Measurements from ENCODE around the gene STRADA. TPM values are rescaled to one million over a fixed set of nuclear protein-coding genes. Genes with fewer than 3 reads are reported as not detected.

Gene STRADA
- total RNA-seq, 2 experiments from 2014 or later, result 53.1 to 59.4 TPM

- H3K9me3 Mint-ChIP-seq, result no peaks in the 10 kb centered on the region
- ChIA-PET POLR2A (interaction anchor here (0.6 to 6.2 kb wide), 33 partner anchors 10 to 733 kb away, joined by 3 to 178 read pairs (median 4); partner anchors contain the start of genes CEP95, DCAF7, DDX5 and FTSJ3), CTCF (interaction anchor here (0.5 to 4.3 kb wide), 15 partner anchors 11 to 110 kb away, joined by 3 to 29 read pairs (median 4); partner anchors contain the start of gene PSMC5)
- DNase-seq, result peak; percentile 99
- H3K27ac Mint-ChIP-seq, result peak within 1 kb of the TSS; percentile 99
- H3K27me3 Mint-ChIP-seq, result no peaks in the 10 kb centered on the region
- H3K4me3 Mint-ChIP-seq, result peak within 1 kb of the TSS; percentile 96
- peaks cover 52% of the 10 kb centered on the region for H3K36me3 Mint-ChIP-seq (ENCODE audit: low read depth)
- peaks cover 54% of the 10 kb centered on the region for H3K4me1 Mint-ChIP-seq
Observed at GRCh38 chr17:63773272-63774140, 31.9 kb upstream of the STRADA start, which contains the start of gene CCDC47. Gene CCDC47, minus strand, starts transcription at chr17:63773597. Its CDS starts 7,422 bp downstream, at chr17:63766175.

GRCh38 chr17:63772801-63773271, 31.2 kb upstream of the STRADA start:
- POLR2A ChIA-PET, result interaction anchor here (1.0 to 6.2 kb wide), 21 partner anchors 10 to 734 kb away, joined by 3 to 178 read pairs (median 9); partner anchors contain the start of genes CEP95, DDX5, FTSJ3 and LIMD2
- H3K4me3 Mint-ChIP-seq, result peak overlapping the region; percentile 96
- peaks cover 51% of the 10 kb centered on the region for H3K4me1 Mint-ChIP-seq
- CTCF ChIA-PET, result interaction anchor here (1.0 to 4.3 kb wide), 10 partner anchors 11 to 76 kb away, joined by 3 to 29 read pairs (median 5); no protein-coding TSS in a partner anchor
- H3K9me3 Mint-ChIP-seq, result no peaks in the 10 kb centered on the region
- no peaks in the 10 kb centered on the region for H3K27me3 Mint-ChIP-seq
- peak overlapping the region; percentile 99 for H3K27ac Mint-ChIP-seq
- DNase-seq, result no peak
- peaks cover 51% of the 10 kb centered on the region for H3K36me3 Mint-ChIP-seq (ENCODE audit: low read depth)

- H3K27ac Mint-ChIP-seq, result no peak overlapping the region
- CTCF ChIA-PET, result interaction anchor here (0.9 kb wide), 1 partner anchor 60 kb away, joined by 3 read pairs; no protein-coding TSS in a partner anchor
- H3K4me1 Mint-ChIP-seq, result peaks cover 44% of the 10 kb centered on the region
- H3K36me3 Mint-ChIP-seq (ENCODE audit: low read depth), result peaks cover 57% of the 10 kb centered on the region
- DNase-seq, result no peak
- POLR2A ChIA-PET, result interaction anchor here (0.9 to 1.3 kb wide), 5 partner anchors 14 to 75 kb away, joined by 3 to 6 read pairs (median 4); partner anchors contain the start of gene STRADA
- no peaks in the 10 kb centered on the region for H3K9me3 Mint-ChIP-seq
- H3K27me3 Mint-ChIP-seq, result no peaks in the 10 kb centered on the region
- no peak overlapping the region for H3K4me3 Mint-ChIP-seq
Observed at GRCh38 chr17:63768433-63768832, 26.8 kb upstream of the STRADA start.

GRCh38 chr17:63766754-63767153, 25.2 kb upstream of the STRADA start:
- Mint-ChIP-seq H3K4me3 (no peak overlapping the region), H3K27ac (no peak overlapping the region), H3K36me3 (ENCODE audit: low read depth) (peaks cover 59% of the 10 kb centered on the region), H3K4me1 (peaks cover 43% of the 10 kb centered on the region), H3K27me3 (no peaks in the 10 kb centered on the region), H3K9me3 (no peaks in the 10 kb centered on the region)
- DNase-seq, result no peak
- POLR2A ChIA-PET, result interaction anchor here (0.7 to 1.4 kb wide), 6 partner anchors 10 to 145 kb away, joined by 3 to 4 read pairs (median 4); partner anchors contain the start of gene MAP3K3
- CTCF ChIA-PET, result interaction anchor here (2.4 kb wide), 1 partner anchor 17 kb away, joined by 8 read pairs; no protein-coding TSS in a partner anchor

GRCh38 chr17:63764716-63765115, 23.1 kb upstream of the STRADA start:
- peaks cover 35% of the 10 kb centered on the region for H3K4me1 Mint-ChIP-seq
- H3K9me3 Mint-ChIP-seq, result no peaks in the 10 kb centered on the region
- H3K27ac Mint-ChIP-seq, result no peak overlapping the region
- peaks cover 63% of the 10 kb centered on the region for H3K36me3 Mint-ChIP-seq (ENCODE audit: low read depth)
- H3K4me3 Mint-ChIP-seq, result no peak overlapping the region
- ChIA-PET POLR2A (interaction anchor here (1.2 to 6.4 kb wide), 4 partner anchors 9 to 24 kb away, joined by 3 to 51 read pairs (median 4); partner anchors contain the start of genes CCDC47 and DDX42), CTCF (interaction anchor here (0.6 kb wide), 1 partner anchor 84 kb away, joined by 3 read pairs; no protein-coding TSS in a partner anchor)
- no peak for DNase-seq
- no peaks in the 10 kb centered on the region for H3K27me3 Mint-ChIP-seq

- Mint-ChIP-seq H3K27ac (no peak overlapping the region), H3K36me3 (ENCODE audit: low read depth) (peaks cover 65% of the 10 kb centered on the region), H3K4me1 (peaks cover 24% of the 10 kb centered on the region), H3K27me3 (no peaks in the 10 kb centered on the region), H3K4me3 (no peak overlapping the region), H3K9me3 (no peaks in the 10 kb centered on the region)
- POLR2A ChIA-PET, result interaction anchor here (0.6 to 6.4 kb wide), 5 partner anchors 11 to 54 kb away, joined by 3 to 51 read pairs (median 5); partner anchors contain the start of genes CCDC47 and DDX42
- no peak for DNase-seq
- CTCF ChIA-PET, result interaction anchor here (0.7 to 1.7 kb wide), 4 partner anchors 9 to 22 kb away, joined by 3 to 5 read pairs (median 4); partner anchors contain the start of gene CCDC47
Observed at GRCh38 chr17:63762161-63763078, 20.8 kb upstream of the STRADA start.

GRCh38 chr17:63760771-63761539, 19.4 kb upstream of the STRADA start:
- Mint-ChIP-seq H3K27ac (no peak overlapping the region), H3K27me3 (no peaks in the 10 kb centered on the region), H3K4me1 (peaks cover 15% of the 10 kb centered on the region), H3K36me3 (ENCODE audit: low read depth) (peaks cover 66% of the 10 kb centered on the region), H3K9me3 (no peaks in the 10 kb centered on the region), H3K4me3 (no peak overlapping the region)
- DNase-seq, result no peak
- ChIA-PET CTCF (interaction anchor here (1.5 kb wide), 1 partner anchor 8 kb away, joined by 5 read pairs; no protein-coding TSS in a partner anchor), POLR2A (interaction anchor here (0.6 to 6.4 kb wide), 5 partner anchors 11 to 53 kb away, joined by 3 to 51 read pairs (median 3); partner anchors contain the start of genes CCDC47, DDX42 and STRADA)

- peaks cover 66% of the 10 kb centered on the region for H3K36me3 Mint-ChIP-seq (ENCODE audit: low read depth)
- ChIA-PET CTCF (no interaction called here), POLR2A (interaction anchor here (0.9 kb wide), 1 partner anchor 12 kb away, joined by 3 read pairs; no protein-coding TSS in a partner anchor)
- no peaks in the 10 kb centered on the region for H3K9me3 Mint-ChIP-seq
- no peaks in the 10 kb centered on the region for H3K27me3 Mint-ChIP-seq
- no peak overlapping the region for H3K27ac Mint-ChIP-seq
- H3K4me3 Mint-ChIP-seq, result no peak overlapping the region
- no peak for DNase-seq
- peaks cover 11% of the 10 kb centered on the region for H3K4me1 Mint-ChIP-seq
Observed at GRCh38 chr17:63758428-63758827, 16.8 kb upstream of the STRADA start.

GRCh38 chr17:63754046-63754445, 12.4 kb upstream of the STRADA start:
- Mint-ChIP-seq H3K4me3 (no peak overlapping the region), H3K9me3 (no peaks in the 10 kb centered on the region), H3K4me1 (peaks cover 15% of the 10 kb centered on the region), H3K27me3 (no peaks in the 10 kb centered on the region), H3K27ac (no peak overlapping the region), H3K36me3 (ENCODE audit: low read depth) (peaks cover 58% of the 10 kb centered on the region)
- ChIA-PET POLR2A (interaction anchor here (0.7 to 1.9 kb wide), 2 partner anchors 20 to 57 kb away, joined by 3 to 8 read pairs; partner anchors contain the start of genes CCDC47 and DDX42), CTCF (no interaction called here)
- DNase-seq, result no peak

GRCh38 chr17:63753215-63753614, 11.6 kb upstream of the STRADA start:
- H3K9me3 Mint-ChIP-seq, result no peaks in the 10 kb centered on the region
- no peak for DNase-seq
- H3K4me3 Mint-ChIP-seq, result no peak overlapping the region
- H3K27me3 Mint-ChIP-seq, result no peaks in the 10 kb centered on the region
- ChIA-PET POLR2A (interaction anchor here (0.7 to 4.3 kb wide), 5 partner anchors 11 to 56 kb away, joined by 3 to 36 read pairs (median 7); partner anchors contain the start of genes CCDC47 and DDX42), CTCF (no interaction called here)
- H3K4me1 Mint-ChIP-seq, result peaks cover 17% of the 10 kb centered on the region
- H3K27ac Mint-ChIP-seq, result no peak overlapping the region
- H3K36me3 Mint-ChIP-seq (ENCODE audit: low read depth), result peaks cover 56% of the 10 kb centered on the region

GRCh38 chr17:63752707-63753106, 11.1 kb upstream of the STRADA start:
- H3K4me3 Mint-ChIP-seq, result no peak overlapping the region
- H3K36me3 Mint-ChIP-seq (ENCODE audit: low read depth), result peaks cover 51% of the 10 kb centered on the region
- CTCF ChIA-PET, result interaction anchor here (1.0 kb wide), 1 partner anchor 9 kb away, joined by 5 read pairs; no protein-coding TSS in a partner anchor
- H3K27me3 Mint-ChIP-seq, result no peaks in the 10 kb centered on the region
- no peak for DNase-seq
- no peak overlapping the region for H3K27ac Mint-ChIP-seq
- no peaks in the 10 kb centered on the region for H3K9me3 Mint-ChIP-seq
- H3K4me1 Mint-ChIP-seq, result peaks cover 17% of the 10 kb centered on the region
- POLR2A ChIA-PET, result interaction anchor here (0.7 to 4.3 kb wide), 5 partner anchors 10 to 56 kb away, joined by 3 to 36 read pairs (median 7); partner anchors contain the start of genes CCDC47 and DDX42
